IPS-18c (cell line): Measurements from ENCODE around the gene SDR39U1.
"Not testable (repeated sequence)": the region's sequence is repeated elsewhere in the genome, so short reads cannot be mapped to it uniquely, and the experiment has no call there.

Experiments
- H3K4me3 ChIP-seq: 2 replicates; pipeline ENCODE4 v1.7.0; 2013; ENCODE audit warnings: low read depth, mild to moderate bottlenecking, low read length, moderate library complexity; ENCODE audit not compliant: insufficient read depth
- H3K9me3 ChIP-seq: one replicate; pipeline ENCODE4 v1.6.1; 2013; ENCODE audit warnings: mild to moderate bottlenecking, low read length, moderate library complexity; ENCODE audit not compliant: control insufficient read depth, insufficient read depth

The SDR39U1 gene

DNA sequence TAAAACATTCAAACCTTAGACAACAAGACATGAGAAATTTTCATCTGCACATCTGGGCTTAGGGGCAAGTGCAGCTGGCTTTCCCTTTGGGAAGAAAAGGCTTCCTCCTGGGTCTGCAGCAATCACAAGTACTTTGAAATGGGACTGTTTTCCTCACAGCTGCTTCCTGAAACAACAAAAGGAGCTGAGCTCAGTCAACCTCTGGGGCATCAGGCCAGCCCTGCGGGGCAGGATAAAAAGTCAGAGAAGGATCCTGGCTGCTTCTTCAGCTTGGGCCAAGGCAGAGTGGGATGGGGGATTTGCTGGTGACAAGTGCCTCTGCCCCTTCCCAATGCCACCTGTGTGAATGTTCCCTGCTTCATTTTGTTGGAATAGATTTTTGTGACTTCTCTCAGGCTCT, 16.2 kb upstream of the SDR39U1 start:
- Histone ChIP-seq H3K9me3 (peaks cover 5% of the 10 kb centered on the region), H3K4me3 (no peak overlapping the region)

DNA sequence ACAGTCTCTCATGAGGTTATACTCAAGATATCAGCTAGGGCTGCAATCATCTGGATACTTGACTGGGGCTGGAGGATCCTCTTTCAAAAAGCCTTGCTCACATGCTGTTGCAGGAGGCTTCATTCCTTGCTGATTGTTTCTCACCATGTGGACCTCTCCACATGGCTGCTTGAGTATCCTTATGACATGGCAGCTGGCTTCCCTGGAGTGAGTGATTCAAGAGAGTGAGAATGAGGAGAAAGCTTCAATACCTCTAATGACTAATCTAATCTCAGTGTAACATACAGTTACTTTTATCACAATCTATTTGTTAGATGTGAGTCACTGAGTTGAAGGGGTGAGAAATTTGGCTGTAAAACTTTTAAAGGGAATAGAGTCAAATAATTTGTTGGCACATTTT, 14.4 kb upstream of the SDR39U1 start:
- H3K9me3 ChIP-seq = peaks cover 5% of the 10 kb centered on the region
- H3K4me3 ChIP-seq = no peak overlapping the region

DNA sequence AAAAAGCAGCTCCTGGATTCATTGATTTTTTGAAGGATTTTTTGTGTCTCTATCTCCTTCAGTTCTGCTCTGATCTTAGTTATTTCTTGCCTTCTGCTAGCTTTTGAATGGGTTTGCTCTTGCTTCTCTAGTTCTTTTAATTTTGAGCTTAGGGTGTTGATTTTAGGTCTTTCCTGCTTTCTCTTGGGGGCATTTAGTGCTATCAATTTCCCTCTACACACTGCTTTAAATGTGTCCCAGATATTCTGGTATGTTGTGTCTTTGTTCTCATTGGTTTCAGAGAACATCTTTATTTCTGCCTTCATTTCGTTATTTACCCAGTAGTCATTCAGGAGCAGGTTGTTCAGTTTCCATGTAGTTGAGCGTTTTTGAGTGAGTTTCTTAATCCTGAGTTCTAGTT, 8.3 kb upstream of the SDR39U1 start:
- not testable (repeated sequence) for H3K9me3 ChIP-seq, H3K4me3 ChIP-seq

DNA sequence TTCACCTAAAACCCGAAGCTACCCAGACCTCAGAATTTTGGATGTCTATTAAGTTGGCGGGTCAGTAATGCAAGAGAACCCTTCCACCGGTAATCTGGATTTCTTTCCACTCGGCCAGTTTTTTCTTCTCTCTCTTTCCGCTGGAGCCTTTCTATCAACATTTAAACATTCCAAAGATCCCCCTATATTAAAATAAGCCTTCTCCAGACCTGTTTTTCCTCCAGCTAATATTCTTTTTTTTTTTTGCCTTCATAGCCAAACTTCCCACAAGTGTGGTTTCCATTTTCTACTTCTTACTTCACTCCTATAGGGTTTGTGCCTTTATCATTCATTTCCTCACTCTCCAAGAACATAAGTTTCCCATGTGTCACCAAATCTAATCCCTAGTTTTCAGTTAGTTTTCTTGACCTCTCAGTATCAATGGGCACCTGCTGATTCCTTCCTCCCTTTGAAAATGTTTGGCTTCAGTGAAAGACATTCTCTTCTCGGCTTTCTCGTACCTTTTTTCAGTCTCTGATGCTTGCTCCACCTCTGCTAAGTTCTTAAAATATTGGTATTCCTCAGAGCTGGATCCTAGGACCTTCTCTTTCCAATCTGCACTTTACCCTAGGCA, 583 bp upstream of the SDR39U1 start:
- Histone ChIP-seq H3K9me3 (no peaks in the 10 kb centered on the region), H3K4me3 (peak overlapping the region; percentile 78)

DNA sequence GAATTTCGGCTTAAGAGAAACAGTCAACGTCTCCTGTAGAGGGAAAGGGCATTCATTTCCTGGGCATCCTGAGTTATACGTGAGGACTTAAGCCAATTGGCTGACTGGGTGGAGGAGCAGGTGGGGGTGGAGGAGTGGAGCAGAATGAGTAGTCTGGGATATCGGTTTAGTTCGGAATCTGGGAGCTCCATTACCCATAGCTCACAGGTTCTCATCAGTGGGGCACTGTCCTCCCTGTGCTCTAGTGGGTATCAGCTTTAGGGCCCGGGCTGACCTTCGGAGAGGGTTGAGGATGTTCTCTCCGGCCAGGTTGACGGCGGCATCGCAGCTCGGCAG, 704 bp downstream of the SDR39U1 start:
- Histone ChIP-seq H3K9me3 (no peaks in the 10 kb centered on the region), H3K4me3 (peak overlapping the region; percentile 87)

DNA sequence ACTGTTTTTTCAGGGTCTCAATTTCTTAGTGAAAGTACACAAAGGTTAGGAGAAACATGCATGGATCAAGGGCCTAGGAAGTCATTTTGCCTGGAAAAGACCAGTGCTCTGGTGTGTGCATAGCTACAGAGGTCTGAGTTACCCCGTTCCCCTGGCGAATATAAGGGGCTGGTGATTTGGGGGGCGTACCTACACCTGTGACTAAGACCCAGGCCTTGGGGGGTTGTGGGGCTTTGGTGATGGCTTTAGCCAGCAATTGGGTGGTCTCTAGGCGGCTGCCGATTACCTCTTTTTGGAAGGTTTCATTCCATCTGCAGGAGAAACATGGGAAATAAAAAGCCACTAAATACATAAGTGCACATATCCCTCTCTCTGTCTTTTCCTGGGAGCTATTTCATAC, 1.1 kb downstream of the SDR39U1 start:
- H3K4me3 ChIP-seq = peak overlapping the region; percentile 87; the same call in 1 of the 2 replicates
- H3K9me3 ChIP-seq = no peaks in the 10 kb centered on the region

DNA sequence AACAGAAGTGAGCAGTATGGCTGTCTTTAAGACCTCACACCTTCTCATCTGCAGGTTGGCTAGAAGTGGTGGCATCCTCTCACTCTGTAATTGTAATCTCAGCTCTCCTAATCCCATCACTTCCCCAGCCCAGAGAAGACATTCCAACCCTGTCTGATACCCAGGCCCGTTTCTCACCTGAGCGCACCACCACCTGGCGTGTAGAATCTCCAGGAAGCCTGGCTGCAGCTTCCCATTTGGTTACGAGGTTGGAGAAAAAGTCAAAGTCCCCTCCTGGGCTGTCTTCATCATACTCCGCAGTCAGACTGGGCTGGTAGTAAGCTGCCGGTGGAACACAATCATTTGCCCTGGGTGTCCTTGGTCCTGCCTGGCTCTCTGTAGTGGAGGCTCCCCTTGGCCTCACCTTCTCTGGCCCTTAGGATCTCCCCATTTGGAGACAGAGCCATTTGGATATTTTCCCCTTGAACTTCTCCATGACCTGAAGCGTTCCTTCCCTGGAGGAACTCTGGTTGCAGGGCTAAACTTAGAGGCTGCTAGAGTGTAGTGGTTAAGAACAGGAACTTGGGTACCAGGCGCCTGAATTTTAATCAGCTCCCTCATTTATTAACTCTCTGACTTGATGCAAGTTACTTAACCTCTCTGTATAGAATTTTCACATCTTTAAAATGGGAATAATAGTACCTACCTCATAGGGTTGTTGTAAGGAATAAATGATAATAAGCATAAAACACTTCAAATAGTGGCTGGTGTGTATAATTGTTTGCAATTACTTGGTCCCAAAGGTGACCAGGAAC, 1.8 kb downstream of the SDR39U1 start:
- Histone ChIP-seq H3K9me3 (no peaks in the 10 kb centered on the region), H3K4me3 (no peak overlapping the region)

DNA sequence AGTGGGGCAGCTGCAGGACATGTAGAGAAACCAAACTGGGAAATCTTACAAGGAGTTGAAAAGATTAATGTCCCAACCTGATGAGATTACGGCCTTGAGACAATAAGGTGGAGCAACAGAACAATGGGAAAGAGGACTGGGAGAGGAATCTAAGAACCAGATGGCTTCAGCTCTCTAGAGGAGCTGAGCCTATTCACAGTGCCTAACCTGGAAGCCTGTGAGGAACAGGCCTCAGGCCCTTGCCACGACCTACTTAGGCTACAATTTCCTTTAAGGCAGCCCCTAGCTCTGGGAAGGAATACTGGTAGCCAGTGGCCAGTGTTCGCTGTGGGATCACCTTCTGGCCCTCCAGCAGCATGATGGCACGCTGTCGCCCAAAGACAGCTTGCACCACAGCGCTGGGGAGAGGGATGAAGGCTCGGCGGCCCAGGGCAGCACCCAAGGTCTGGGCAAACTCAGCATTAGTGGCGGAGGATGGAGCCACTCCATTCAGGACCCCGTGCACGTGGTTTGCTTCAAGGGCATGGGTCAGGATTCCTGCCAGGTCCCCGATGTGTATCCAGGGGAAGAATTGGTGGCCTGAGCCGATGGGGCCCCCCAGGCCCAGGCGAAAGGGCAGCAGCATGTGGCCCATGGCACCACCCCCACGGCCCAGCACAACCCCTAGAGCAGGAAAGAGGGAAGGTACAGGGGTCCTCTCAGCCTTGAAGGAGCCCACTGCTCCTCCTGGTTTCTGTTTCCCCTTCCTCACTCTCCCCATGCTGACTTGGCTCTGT, 2.6 kb downstream of the SDR39U1 start:
- no peak overlapping the region for H3K4me3 ChIP-seq
- H3K9me3 ChIP-seq = no peaks in the 10 kb centered on the region

DNA sequence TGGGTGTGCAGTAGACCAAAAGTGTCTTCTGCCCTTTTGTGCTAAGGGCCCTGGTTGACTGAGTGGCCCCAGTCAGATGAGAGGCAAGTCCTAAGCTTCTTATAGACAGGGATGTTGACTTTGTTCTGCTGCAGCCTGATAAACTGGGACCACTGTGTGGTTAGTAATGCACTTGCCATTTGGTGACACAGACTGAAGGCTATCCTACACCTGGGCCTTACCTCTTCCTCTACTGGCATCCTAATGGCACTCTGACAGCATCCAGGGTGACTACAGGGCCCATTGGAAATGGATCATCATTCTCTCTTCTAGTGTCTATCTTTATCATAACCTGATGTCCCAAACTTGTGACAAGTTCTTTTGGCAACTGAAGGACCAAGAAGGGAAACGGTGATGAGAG, 3.3 kb downstream of the SDR39U1 start:
- no peaks in the 10 kb centered on the region for H3K9me3 ChIP-seq
- no peak overlapping the region for H3K4me3 ChIP-seq

DNA sequence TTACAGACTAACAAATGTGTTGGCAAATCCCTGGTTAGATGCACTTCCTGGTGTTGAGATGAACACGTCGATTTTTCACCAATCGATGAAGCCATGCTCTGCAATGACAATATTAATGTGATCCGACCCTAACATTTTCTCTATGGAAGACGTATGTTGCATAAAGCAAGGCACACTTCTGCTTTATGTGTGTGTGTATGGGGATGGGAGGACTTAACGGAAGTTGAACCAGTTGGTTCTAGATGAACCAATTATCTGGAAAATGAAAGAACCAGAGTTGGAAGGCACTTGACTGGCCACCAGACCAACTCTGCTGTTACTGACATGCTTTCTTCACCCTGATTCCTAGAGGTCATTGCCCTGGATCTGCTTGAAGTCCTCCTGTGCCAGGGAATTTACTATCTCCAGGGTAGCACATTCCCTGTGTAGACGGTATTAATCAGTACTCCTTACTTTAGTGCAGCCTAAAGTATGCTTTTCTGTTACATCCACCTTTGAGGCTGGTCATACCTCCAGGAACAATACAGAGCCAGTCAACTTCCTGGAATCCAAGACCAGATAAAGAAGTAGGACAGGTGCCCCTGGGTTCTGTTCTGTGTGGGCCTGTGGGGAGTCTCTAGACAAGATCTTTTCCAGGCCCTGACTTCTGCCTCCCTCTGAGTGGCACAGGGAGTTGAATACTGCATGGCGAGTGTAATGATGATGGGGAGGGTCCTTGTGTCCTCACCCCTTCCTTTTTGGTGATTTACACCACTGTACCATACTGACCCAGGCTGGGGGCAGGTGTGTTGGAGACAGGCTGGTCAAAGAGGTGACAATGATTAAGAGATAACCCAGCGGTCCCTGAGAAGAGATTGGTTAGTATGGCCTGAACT, 4.1 kb downstream of the SDR39U1 start:
- H3K4me3 ChIP-seq = no peak overlapping the region

DNA sequence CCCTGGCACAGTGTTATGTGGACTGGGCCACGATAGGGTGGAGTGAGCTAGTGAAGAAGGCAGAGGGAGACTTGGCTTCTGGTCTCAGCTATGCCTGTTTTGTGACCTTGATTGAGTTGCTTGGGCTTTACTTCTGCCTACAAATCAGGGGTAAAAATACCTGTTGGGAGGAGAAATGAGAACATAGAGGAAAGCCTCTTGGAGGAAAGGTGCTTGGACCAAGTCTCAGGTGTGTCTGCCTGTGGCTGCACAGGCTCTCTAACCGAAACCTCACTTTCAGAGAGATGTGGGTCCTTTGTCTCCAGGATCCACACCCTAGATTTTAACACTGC, 4.9 kb downstream of the SDR39U1 start:
- Histone ChIP-seq H3K4me3 (no peak overlapping the region), H3K9me3 (no peaks in the 10 kb centered on the region)

More for the DNA sequence above, 4.1 kb downstream of the SDR39U1 start:
- H3K9me3 ChIP-seq = no peaks in the 10 kb centered on the region

DNA sequence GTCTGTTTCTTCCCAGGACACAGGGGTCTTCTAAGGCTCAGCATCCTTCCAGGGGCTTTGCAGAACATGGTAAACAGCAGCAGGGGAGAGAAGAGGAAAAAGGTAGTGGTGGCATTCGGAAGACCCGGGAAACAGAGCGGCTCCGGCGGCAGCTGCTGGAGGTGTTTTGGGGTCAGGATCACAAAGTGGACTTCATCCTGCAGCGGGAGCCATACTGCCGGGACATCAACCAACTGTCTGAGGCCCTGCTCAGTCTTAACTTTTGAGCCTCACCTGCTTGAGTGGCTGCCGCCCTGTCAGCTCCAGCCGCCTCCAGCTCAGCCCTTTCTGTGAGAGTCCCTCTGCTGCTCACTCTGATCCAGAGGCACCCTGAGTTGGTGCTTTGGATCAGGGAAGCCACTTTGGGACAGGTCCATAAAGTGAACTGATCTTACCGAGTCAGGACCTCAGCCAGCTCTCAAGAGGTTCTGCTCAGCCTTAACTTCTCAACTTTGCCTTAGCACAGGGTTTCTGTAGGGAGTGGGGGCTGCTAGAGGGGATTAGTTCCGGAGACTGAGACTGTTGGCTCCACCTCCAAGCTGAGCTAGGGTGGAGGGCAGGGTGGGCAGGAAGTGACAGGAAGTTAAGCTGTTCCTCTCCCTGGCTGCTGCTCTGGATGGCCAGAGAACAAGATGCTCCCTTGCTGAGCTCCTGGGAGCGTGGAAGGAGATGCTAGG, 5.4 kb downstream of the SDR39U1 start:
- no peak overlapping the region for H3K4me3 ChIP-seq
- H3K9me3 ChIP-seq = no peaks in the 10 kb centered on the region

DNA sequence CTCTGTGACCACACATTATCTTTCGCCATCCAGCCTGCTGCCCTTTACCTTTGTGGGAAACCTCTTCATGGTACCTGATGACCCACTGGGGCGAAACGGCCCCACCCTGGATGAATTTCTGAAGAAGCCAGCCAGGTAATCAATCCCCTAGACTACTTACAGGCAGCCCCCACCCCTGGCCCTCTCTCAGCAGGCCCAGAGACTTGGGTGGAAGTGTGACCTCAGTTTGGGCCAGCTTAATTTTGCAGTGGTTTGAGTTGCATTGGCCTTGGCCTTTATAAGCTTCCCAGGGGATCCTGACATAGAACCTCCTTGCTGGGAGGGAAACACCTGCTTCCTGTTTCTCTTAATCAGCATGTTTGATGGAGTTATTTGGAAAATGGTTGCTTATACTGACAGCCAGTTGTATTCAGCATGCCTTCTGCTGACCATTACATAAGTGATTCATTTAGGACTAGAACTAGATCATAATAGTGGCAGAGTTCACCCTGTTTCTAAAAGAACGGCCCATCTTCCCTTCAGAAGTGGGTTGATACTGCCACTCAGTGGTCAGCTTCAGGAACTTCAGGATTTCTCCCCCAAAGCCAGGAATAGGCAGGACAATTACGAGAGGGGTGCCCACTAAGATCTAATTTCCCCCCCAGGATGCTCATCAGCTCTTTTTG, 6.1 kb downstream of the SDR39U1 start:
- no peak overlapping the region for H3K4me3 ChIP-seq
- no peaks in the 10 kb centered on the region for H3K9me3 ChIP-seq

DNA sequence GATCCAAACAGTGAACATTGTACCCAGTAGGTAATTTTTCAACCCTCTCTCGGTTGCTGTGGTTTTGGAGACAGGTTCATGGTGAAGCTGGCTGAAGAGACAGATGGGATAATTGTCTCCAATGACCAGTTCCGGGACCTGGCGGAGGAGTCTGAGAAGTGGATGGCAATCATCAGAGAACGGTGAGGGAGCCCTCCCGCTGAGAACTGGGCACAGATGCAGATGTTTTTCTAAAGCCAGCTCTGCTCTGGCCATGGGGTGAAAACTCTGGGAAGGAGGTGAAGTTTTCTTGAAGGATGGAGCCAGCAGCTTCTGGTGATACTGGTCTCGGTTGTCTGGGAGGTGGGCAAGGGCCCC, 6.6 kb downstream of the SDR39U1 start:
- H3K4me3 ChIP-seq = no peak overlapping the region
- H3K9me3 ChIP-seq = no peaks in the 10 kb centered on the region

DNA sequence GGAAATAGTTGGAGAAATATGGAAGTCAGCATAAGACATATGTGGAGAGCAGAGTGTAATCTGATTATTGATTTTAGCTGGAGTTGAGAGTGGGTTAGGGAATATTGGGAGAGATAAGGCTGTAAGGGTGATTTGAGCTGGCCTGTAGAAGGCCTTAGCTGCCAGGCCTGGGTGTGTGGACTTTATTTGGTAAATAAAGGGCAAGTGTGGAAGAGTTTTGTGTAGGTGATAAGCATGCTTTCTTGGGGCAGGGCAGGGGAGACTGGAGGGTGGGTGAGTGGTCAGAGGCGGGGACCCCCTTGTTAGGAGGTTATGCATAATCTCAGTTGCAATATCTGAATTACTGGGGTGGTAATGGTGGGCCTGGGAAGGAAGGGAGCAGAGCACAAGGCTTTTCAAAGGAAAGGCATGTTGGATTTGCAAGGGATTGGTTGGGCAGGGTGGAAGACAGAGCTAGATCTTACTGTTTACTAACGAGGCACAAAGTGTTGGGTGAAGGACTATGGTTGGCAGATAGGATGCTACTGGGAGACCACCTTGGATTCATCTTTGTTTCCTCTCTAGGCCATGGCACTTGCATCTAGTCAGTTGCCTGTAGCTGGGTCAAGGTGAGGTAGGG, 7.3 kb downstream of the SDR39U1 start:
- Histone ChIP-seq H3K9me3 (no peaks in the 10 kb centered on the region), H3K4me3 (no peak overlapping the region)

DNA sequence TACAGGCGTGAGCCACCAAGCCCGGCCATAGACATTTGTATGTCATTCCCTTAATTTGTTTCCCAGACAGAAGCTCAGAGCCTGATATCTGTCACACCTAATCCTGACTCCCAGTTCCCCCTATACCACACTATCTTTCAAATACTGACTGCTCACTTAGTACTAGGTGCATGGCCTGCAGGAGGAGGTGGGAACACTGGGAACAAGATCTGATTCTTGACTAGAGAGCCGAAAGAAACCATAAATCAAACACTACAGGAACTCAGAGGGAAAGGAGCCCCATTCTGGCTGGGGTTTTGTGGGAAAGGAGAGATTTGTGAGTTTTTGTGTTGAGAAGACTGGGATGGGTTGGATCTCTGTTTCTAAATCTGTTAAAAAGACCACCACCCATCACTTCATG, 7.9 kb downstream of the SDR39U1 start:
- no peak overlapping the region for H3K4me3 ChIP-seq
- H3K9me3 ChIP-seq = no peaks in the 10 kb centered on the region
